ENCODE results near the gene DIO3.

GRCh38 chr14:101578489-101578888, 17.2 kb downstream of the DIO3 start:
- TF ChIP-seq BACH2 (CRISPR knock-in tag; IDR thresholded peaks at IDR 0.05; ENCODE audit: borderline replicate concordance): no peak
- no peak for TF ChIP-seq ZFP3 (CRISPR knock-in tag; IDR thresholded peaks at IDR 0.05)
- no peak for TF ChIP-seq CREB5 (CRISPR knock-in tag; IDR thresholded peaks at IDR 0.05; ENCODE audit: low read depth)
- TF ChIP-seq TSHZ2 (CRISPR knock-in tag; IDR thresholded peaks at IDR 0.05): no peak
- no peak for TF ChIP-seq CSDC2 (CRISPR knock-in tag; IDR thresholded peaks at IDR 0.05)
- TF ChIP-seq ZNF70 (CRISPR knock-in tag; IDR thresholded peaks at IDR 0.05): no peak

Measured in SK-N-SH treated with all-trans-retinoic acid at 6 μM for 48 hours (cell line).